Fibroblast of mammary gland (primary cell): Measurements from ENCODE around the gene FLNC.

ENCODE experiments used
- DNase-seq: peaks from one replicate; pipeline ENCODE4 v3.0.0-alpha.2; 2010; ENCODE audit warnings: low read depth
- H3K4me3 ChIP-seq: 2 replicates; pipeline ENCODE4 v1.5.1; 2011; ENCODE audit warnings: low read depth, mild to moderate bottlenecking, low read length, moderate library complexity; ENCODE audit not compliant: control insufficient read depth
- TF ChIP-seq, protein P1 (sequence below): conservative IDR thresholded peaks from 2 replicates; pipeline ENCODE4 v1.5.1; 2011; ENCODE audit warnings: low read depth, low read length, inconsistent platforms; ENCODE audit not compliant: control insufficient read depth, insufficient read depth

Gene FLNC

DNA sequence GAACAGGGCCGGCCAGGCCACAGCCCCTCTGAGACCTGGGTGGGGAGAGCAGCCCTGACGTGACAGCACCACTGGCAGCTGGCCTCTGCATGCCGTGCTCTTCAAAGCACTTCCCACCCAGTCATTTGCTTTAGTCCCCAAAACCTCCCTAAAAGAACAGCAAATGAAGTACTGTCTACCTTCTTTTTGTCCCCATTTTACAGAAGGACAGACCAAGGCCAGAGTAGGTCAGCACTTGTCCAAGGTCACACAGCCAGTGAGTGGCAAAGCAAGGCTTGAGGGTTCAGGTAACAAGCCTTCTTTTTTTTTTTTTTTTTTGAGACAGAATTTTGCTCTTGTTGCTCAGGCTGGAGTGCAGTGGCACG lies 47.5 kb downstream of the FLNC start:
- TF ChIP-seq, protein P1, sequence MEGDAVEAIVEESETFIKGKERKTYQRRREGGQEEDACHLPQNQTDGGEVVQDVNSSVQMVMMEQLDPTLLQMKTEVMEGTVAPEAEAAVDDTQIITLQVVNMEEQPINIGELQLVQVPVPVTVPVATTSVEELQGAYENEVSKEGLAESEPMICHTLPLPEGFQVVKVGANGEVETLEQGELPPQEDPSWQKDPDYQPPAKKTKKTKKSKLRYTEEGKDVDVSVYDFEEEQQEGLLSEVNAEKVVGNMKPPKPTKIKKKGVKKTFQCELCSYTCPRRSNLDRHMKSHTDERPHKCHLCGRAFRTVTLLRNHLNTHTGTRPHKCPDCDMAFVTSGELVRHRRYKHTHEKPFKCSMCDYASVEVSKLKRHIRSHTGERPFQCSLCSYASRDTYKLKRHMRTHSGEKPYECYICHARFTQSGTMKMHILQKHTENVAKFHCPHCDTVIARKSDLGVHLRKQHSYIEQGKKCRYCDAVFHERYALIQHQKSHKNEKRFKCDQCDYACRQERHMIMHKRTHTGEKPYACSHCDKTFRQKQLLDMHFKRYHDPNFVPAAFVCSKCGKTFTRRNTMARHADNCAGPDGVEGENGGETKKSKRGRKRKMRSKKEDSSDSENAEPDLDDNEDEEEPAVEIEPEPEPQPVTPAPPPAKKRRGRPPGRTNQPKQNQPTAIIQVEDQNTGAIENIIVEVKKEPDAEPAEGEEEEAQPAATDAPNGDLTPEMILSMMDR: no peak
- H3K4me3 ChIP-seq: no peak overlapping the region
- no peak for DNase-seq

DNA sequence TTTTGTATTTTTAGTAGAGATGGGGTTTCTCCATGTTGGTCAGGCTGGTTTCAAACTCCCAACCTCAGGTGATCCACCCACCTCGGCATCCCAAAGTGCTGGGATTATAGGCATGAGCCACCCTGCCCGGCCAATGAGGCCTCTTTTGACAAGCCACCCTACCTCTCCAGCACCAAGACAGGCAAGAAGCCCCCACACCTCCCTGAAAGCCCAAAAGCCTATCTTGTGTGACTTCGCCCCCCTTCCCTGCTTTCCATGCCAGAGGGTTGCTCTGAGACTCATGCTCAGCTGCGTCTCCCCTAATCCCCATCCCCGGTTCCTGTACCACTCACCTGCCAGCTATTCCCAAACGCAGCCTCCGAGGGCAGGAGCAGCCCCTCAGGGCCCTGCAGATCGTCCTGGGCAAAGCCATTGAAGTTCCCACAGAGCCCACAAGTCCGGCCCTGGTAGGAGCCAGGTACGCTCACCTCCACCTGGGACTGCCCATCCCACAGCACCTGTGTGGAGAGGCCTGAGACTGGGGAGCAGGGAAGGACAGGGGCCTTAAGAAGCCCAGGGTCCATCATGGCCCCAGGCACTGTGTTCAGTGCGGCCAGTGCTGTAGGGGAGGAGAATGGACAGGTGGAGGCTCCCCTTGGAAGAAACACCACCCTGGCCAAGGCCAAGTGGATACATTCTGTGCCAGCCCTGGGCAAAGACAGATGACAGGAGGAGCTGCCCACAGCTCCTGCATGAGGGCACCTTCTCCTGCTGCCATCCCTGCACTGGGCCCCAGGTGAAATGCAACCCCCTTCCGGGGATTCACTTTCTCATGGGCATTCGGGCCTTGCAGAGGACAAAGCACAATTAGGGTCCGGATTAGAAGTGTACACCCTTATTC lies 48.3 kb downstream of the FLNC start:
- TF ChIP-seq, protein P1: no peak
- no peak for DNase-seq
- no peak overlapping the region for H3K4me3 ChIP-seq

DNA sequence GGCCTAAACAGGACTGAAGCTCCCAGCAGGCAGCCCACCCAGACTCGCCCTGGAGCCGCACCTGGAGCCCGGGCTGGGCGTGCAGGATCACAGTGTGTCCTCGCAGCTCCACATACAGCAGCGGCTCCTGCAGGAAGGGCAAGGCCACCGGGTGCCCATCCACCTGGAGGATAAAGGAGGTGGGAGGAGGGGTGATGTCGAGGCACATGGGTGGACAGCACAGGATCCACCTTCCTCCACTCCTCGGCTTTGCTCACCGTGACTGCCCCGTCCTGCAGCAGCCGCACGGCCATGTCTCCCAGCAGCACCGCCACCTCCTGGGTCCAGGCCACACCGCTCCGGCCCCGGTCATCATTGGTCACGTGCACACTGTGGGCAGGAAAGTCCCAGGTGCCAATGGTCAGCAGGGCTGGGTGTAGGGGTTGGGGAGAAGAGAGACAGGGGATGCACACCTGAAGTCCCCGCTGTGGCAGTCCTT lies 49.3 kb downstream of the FLNC start:
- no peak for DNase-seq
- no peak overlapping the region for H3K4me3 ChIP-seq
- TF ChIP-seq, protein P1: no peak

DNA sequence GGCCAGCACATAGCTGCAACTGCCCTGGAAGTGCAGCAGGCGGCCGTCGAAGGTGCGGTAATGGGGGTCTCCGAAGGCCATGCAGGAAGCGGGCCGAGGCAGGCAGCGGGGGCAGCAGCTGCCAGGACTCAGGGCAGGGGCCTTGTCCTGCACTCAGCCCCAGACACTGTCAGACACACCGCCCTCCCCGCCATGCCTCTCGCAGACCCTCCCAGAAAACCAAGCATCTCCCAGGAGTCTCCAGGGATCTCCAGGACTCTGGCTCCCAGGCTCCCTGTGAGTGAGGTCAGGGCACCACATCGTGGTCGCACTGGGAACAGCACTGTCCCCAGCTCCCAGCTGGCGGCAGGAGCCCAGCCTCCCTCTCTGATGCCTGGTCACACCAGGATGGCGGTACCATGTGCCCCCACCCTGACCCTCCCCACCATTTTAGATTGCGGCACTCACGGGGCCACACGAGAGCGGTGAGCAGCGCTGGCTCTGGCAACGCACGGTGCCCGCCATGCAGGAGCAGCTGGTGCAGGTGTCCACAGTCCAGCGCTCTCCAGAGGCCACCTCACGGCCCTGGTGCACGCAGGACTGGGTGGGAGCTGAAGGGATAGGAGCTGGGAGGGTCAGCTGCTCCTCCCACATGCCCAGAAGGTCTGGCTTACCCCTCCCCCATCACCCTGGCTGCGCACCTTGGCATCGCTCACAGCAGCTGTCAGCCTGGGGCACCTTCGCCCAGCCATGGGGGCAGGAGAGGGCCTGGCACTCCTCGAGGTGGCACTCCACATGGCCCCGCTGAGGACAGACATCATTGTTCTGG lies 49.9 kb downstream of the FLNC start:
- peak; percentile 58 for DNase-seq
- TF ChIP-seq, protein P1: peak; percentile 74
- H3K4me3 ChIP-seq: no peak overlapping the region

DNA sequence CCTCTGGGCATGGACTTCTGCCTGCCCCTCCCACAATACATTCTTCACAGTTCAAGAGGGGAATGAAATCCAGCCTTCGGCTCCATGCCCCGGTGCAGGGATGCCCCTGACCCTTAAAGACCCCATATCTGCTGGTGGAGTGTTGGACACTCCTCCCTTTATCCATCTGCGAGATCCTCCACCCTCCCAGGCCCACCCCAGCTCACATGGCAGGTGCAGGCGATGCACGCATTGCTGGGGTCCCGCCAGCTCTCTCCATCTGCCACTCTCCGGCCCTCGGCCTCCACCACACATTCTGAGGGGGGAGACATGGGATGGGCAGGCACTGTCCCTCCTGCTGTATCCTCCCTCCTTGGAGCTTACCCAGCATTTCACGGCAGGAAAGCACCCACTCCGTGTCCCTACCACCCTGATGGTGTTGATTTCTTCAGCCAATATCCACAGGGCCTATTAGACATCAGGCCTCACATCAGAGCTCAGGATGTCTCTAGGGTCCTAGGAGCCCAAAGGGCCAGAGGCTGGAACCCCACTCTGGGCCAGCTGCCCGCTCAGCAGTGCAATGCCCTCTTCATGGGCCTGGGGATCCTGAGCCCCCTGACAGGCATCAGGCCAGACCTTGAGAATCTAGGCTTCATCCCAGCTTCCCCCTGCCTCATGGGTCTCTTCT lies 50.7 kb downstream of the FLNC start:
- DNase-seq: no peak
- H3K4me3 ChIP-seq: no peak overlapping the region
- TF ChIP-seq, protein P1: no peak

DNA sequence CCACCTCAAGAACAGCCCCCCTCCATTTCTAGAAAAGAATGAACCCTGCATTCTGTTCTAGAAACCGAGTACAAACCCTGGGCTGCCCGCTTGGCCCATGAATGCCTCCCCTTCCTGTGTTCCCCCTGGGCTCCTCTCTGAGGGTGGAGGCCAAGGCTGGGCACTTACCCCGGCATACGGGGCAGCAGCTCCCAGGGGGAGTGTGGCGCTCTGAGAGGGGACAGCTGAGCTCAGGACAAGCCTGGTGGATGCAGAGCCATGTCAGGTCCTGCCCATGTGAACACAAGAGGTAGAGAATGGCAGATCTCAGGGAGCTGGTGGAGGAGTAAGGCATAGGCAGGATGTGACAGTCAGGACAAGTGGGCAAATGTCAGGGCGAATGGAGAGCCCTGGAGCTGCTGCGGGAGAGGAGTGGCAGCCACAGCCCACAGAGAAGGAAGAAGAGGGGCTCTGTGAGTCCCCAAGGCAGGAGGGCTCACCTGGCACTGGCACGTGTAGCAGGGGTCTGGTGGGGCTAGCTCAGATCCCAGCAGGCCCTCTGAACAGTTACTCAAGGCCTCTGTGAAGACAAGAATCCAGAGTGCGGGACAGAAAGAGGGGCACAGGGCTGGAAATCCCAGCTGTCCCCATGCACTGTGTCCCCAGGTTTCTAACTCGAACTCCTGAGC lies 51.4 kb downstream of the FLNC start:
- no peak overlapping the region for H3K4me3 ChIP-seq
- TF ChIP-seq, protein P1: no peak
- no peak for DNase-seq
